Measurements from ENCODE around the gene TUBG1. TPM values are rescaled to one million over a fixed set of nuclear protein-coding genes. Genes with fewer than 3 reads are reported as not detected.
A peak's percentile ranks its signal among the peaks of the same experiment; 100 is the strongest.

The TUBG1 gene
- total and polyA plus RNA-seq, 9 of the 15 experiments (the other 6 are each of a cell fraction or from before 2014, with no cell fraction given) = 33.1 to 147 (median 66.0) TPM

DNA sequence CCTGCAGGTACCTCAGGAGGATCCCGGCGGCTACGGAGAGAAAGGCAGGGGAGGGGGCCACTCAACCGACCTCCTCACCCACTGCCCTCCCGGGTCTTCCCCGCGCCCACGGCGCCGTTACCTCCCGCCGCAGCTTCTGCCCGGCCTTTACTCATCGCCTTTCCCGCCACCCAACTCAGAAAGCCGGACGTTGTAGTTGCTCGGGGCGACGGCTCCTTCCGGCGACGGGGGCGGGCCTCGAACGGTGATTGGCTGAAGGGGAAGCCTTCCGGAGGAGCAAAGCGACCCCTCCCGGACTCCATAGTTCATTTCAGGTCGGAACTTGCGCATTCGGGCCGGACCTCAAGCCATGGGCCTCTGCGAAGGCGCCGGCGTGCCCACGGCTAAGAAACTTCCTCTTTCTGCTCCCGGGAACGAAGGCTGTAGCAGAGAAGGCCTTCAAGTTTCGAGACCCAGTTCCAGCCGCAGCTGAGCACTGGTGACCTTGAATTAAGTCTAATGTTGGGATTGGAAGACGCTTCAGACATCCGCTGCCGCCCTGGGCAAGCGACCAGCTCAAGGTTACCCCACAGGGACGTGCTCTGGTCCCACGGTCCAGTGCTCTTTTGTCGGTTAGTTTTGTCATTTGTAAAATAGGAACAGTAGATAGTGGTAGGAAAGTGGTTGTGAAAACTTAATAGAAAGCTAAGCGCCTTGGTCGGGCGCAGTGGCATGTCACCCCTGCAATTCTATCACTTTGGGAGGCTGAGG lies 31.8 kb upstream of the TUBG1 start, which contains the start of gene PSMC3IP (continued):
- TF ChIP-seq, protein P1, sequence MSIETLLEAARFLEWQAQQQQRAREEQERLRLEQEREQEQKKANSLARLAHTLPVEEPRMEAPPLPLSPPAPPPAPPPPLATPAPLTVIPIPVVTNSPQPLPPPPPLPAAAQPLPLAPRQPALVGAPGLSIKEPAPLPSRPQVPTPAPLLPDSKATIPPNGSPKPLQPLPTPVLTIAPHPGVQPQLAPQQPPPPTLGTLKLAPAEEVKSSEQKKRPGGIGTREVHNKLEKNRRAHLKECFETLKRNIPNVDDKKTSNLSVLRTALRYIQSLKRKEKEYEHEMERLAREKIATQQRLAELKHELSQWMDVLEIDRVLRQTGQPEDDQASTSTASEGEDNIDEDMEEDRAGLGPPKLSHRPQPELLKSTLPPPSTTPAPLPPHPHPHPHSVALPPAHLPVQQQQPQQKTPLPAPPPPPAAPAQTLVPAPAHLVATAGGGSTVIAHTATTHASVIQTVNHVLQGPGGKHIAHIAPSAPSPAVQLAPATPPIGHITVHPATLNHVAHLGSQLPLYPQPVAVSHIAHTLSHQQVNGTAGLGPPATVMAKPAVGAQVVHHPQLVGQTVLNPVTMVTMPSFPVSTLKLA (conservative IDR thresholded peaks at IDR 0.05) = peak; percentile 65 to 78; a peak in 3 of 4 replicates
- TF ChIP-seq GABPA (tag; conservative IDR thresholded peaks at IDR 0.05; ENCODE audit: low read depth) (peak; percentile 97), GABPB2 (CRISPR knock-in tag; conservative IDR thresholded peaks at IDR 0.05) (no peak), MEIS2 (IDR thresholded peaks at IDR 0.05; ENCODE audit: partially characterized antibody) (peak; percentile 42), TEAD4 (IDR thresholded peaks at IDR 0.05; ENCODE audit: low read length) (peak; percentile 16; the same call in 1 of the 2 replicates), TEAD4 (CRISPR knock-in tag; IDR thresholded peaks at IDR 0.05; ENCODE audit: borderline replicate concordance) (no peak), POLR2G (IDR thresholded peaks at IDR 0.05; ENCODE audit: low read depth, low read length) (peak; percentile 98), ZKSCAN8 (CRISPR knock-in tag; IDR thresholded peaks at IDR 0.05) (0 out of 2 replicates have a peak, but pooled peaks have one; percentile 29), ZNF695 (CRISPR knock-in tag; IDR thresholded peaks at IDR 0.05) (peak; percentile 21; the same call in 1 of the 2 replicates), DPF2 (IDR thresholded peaks at IDR 0.05) (no peak), POLR2H (tag; IDR thresholded peaks at IDR 0.05; ENCODE audit: low read depth) (peak; percentile 89), FOXM1 (IDR thresholded peaks at IDR 0.05; ENCODE audit: low read depth) (no peak), FOXM1 (CRISPR knock-in tag; IDR thresholded peaks at IDR 0.05; ENCODE audit: low read depth) (0 out of 2 replicates have a peak, but pooled peaks have one; percentile 47), ZNF766 (CRISPR knock-in tag; conservative IDR thresholded peaks at IDR 0.05) (no peak)
- TF ChIP-seq, protein P2, sequence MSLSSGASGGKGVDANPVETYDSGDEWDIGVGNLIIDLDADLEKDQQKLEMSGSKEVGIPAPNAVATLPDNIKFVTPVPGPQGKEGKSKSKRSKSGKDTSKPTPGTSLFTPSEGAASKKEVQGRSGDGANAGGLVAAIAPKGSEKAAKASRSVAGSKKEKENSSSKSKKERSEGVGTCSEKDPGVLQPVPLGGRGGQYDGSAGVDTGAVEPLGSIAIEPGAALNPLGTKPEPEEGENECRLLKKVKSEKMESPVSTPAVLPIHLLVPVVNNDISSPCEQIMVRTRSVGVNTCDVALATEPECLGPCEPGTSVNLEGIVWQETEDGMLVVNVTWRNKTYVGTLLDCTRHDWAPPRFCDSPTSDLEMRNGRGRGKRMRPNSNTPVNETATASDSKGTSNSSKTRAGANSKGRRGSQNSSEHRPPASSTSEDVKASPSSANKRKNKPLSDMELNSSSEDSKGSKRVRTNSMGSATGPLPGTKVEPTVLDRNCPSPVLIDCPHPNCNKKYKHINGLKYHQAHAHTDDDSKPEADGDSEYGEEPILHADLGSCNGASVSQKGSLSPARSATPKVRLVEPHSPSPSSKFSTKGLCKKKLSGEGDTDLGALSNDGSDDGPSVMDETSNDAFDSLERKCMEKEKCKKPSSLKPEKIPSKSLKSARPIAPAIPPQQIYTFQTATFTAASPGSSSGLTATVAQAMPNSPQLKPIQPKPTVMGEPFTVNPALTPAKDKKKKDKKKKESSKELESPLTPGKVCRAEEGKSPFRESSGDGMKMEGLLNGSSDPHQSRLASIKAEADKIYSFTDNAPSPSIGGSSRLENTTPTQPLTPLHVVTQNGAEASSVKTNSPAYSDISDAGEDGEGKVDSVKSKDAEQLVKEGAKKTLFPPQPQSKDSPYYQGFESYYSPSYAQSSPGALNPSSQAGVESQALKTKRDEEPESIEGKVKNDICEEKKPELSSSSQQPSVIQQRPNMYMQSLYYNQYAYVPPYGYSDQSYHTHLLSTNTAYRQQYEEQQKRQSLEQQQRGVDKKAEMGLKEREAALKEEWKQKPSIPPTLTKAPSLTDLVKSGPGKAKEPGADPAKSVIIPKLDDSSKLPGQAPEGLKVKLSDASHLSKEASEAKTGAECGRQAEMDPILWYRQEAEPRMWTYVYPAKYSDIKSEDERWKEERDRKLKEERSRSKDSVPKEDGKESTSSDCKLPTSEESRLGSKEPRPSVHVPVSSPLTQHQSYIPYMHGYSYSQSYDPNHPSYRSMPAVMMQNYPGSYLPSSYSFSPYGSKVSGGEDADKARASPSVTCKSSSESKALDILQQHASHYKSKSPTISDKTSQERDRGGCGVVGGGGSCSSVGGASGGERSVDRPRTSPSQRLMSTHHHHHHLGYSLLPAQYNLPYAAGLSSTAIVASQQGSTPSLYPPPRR (CRISPR knock-in tag; IDR thresholded peaks at IDR 0.05; ENCODE audit: borderline replicate concordance) = no peak
- TF ChIP-seq, protein P3, sequence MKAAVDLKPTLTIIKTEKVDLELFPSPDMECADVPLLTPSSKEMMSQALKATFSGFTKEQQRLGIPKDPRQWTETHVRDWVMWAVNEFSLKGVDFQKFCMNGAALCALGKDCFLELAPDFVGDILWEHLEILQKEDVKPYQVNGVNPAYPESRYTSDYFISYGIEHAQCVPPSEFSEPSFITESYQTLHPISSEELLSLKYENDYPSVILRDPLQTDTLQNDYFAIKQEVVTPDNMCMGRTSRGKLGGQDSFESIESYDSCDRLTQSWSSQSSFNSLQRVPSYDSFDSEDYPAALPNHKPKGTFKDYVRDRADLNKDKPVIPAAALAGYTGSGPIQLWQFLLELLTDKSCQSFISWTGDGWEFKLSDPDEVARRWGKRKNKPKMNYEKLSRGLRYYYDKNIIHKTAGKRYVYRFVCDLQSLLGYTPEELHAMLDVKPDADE (conservative IDR thresholded peaks at IDR 0.05; ENCODE audit: control insufficient read depth, low read depth, low read length) = peak; percentile 64; the same call in 1 of the 2 replicates
- TF ChIP-seq, protein P4, sequence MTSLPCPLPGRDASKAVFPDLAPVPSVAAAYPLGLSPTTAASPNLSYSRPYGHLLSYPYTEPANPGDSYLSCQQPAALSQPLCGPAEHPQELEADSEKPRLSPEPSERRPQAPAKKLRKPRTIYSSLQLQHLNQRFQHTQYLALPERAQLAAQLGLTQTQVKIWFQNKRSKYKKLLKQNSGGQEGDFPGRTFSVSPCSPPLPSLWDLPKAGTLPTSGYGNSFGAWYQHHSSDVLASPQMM (CRISPR knock-in tag; IDR thresholded peaks at IDR 0.05) = no peak
- TF ChIP-seq, protein P5, sequence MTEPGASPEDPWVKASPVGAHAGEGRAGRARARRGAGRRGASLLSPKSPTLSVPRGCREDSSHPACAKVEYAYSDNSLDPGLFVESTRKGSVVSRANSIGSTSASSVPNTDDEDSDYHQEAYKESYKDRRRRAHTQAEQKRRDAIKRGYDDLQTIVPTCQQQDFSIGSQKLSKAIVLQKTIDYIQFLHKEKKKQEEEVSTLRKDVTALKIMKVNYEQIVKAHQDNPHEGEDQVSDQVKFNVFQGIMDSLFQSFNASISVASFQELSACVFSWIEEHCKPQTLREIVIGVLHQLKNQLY (CRISPR knock-in tag; conservative IDR thresholded peaks at IDR 0.05) = no peak
